SK-N-SH treated with all-trans-retinoic acid at 6 μM for 48 hours (cell line): ENCODE results near the gene BRF1.
"Not testable (repeated sequence)": the region's sequence is repeated elsewhere in the genome, so short reads cannot be mapped to it uniquely, and the experiment has no call there.

Experiments used
- ATAC-seq: fragments of 200-7000 bp; cut with Tn5 transposase; 3 replicates; pipeline ENCODE4 v1.9.1; 2020; ENCODE audit warnings: mild to moderate bottlenecking, moderate library complexity
- ARNTL ChIP-seq: fragments of 450-650 bp; formaldehyde crosslinking; IDR thresholded peaks from 2 replicates; pipeline ENCODE4 v1.5.0; 2020; ENCODE audit warnings: low read depth, mild to moderate bottlenecking, moderate library complexity, borderline replicate concordance
- BACH2 ChIP-seq: fragments of 250-450 bp; sonication (Bioruptor Pico); IDR thresholded peaks from 2 replicates; pipeline ENCODE4 v1.9.0; 2021; ENCODE audit warnings: mild to moderate bottlenecking, borderline replicate concordance
- CREB5 ChIP-seq: fragments of 250-450 bp; sonication (Bioruptor Pico); IDR thresholded peaks from 2 replicates; pipeline ENCODE4 v1.5.1; 2020; ENCODE audit warnings: low read depth, mild to moderate bottlenecking, moderate library complexity
- CSRNP3 ChIP-seq: fragments of 250-450 bp; sonication (Bioruptor Pico); IDR thresholded peaks from 2 replicates; pipeline ENCODE4 v1.5.1; 2021; ENCODE audit warnings: mild to moderate bottlenecking, moderate library complexity
- GLIS3 ChIP-seq: fragments of 250-450 bp; sonication (Bioruptor Pico); IDR thresholded peaks from 2 replicates; pipeline ENCODE4 v1.5.0; 2020; ENCODE audit warnings: mild to moderate bottlenecking, moderate library complexity
- ISL1 ChIP-seq: fragments of 250-450 bp; sonication (Bioruptor Pico); IDR thresholded peaks from 2 replicates; pipeline ENCODE4 v2.1.2; 2022; ENCODE audit warnings: mild to moderate bottlenecking, moderate library complexity
- OSR1 ChIP-seq: fragments of 250-450 bp; sonication (Bioruptor Pico); IDR thresholded peaks from 2 replicates; pipeline ENCODE4 v1.8.0; 2022; ENCODE audit warnings: moderate library complexity, mild to moderate bottlenecking, inconsistent platforms
- PATZ1 ChIP-seq: fragments of 250-450 bp; sonication (Bioruptor Pico); IDR thresholded peaks from 2 replicates; pipeline ENCODE4 v1.8.0; 2020; ENCODE audit warnings: mild to moderate bottlenecking, moderate library complexity, borderline replicate concordance
- POU6F1 ChIP-seq: fragments of 250-450 bp; sonication (Bioruptor Pico); IDR thresholded peaks from 2 replicates; pipeline ENCODE4 v1.8.0; 2021; ENCODE audit warnings: low read depth, mild to moderate bottlenecking, moderate library complexity, borderline replicate concordance
- RARB ChIP-seq: fragments of 250-450 bp; sonication (Bioruptor Pico); IDR thresholded peaks from 2 replicates; pipeline ENCODE4 v1.8.0; 2021; ENCODE audit warnings: mild to moderate bottlenecking, moderate library complexity
- SNAI2 ChIP-seq: fragments of 250-450 bp; sonication (Bioruptor Pico); IDR thresholded peaks from 2 replicates; pipeline ENCODE4 v1.5.0; 2020; ENCODE audit warnings: mild to moderate bottlenecking, moderate library complexity
- TOX ChIP-seq: fragments of 250-450 bp; sonication (Bioruptor Pico); IDR thresholded peaks from 2 replicates; pipeline ENCODE4 v1.8.0; 2021; ENCODE audit warnings: mild to moderate bottlenecking, moderate library complexity, borderline replicate concordance
- ZC3H10 ChIP-seq: fragments of 250-450 bp; sonication (Bioruptor Pico); IDR thresholded peaks from 2 replicates; pipeline ENCODE4 v1.5.1; 2021; ENCODE audit warnings: mild to moderate bottlenecking, moderate library complexity
- ZFP3 ChIP-seq: fragments of 250-450 bp; sonication (Bioruptor Pico); IDR thresholded peaks from 2 replicates; pipeline ENCODE4 v1.5.0; 2020; ENCODE audit warnings: mild to moderate bottlenecking, moderate library complexity
- ZFP30 ChIP-seq: fragments of 450-650 bp; formaldehyde crosslinking; IDR thresholded peaks from 2 replicates; pipeline ENCODE4 v1.5.0; 2022; ENCODE audit warnings: mild to moderate bottlenecking, moderate library complexity
- ZNF565 ChIP-seq: fragments of 450-650 bp; formaldehyde crosslinking; conservative IDR thresholded peaks from 2 replicates; pipeline ENCODE4 v1.5.0; 2020; ENCODE audit warnings: low read depth, mild to moderate bottlenecking, moderate library complexity
- ZNF70 ChIP-seq: fragments of 450-650 bp; formaldehyde crosslinking; IDR thresholded peaks from 2 replicates; pipeline ENCODE4 v1.5.0; 2020; ENCODE audit warnings: mild to moderate bottlenecking, moderate library complexity
- ZNF8 ChIP-seq: fragments of 450-650 bp; formaldehyde crosslinking; IDR thresholded peaks from 2 replicates; pipeline ENCODE4 v1.5.0; 2020; ENCODE audit warnings: mild to moderate bottlenecking, moderate library complexity

The BRF1 gene

GRCh38 chr14:105335735-105336476 lies 35.1 kb upstream of the BRF1 start:
- no peak for ATAC-seq
- TF ChIP-seq TOX (CRISPR knock-in tag) (no peak), ZNF8 (no peak), BACH2 (CRISPR knock-in tag) (no peak), ZNF70 (CRISPR knock-in tag) (no peak), CREB5 (no peak), SNAI2 (CRISPR knock-in tag) (no peak), POU6F1 (no peak), ZNF565 (CRISPR knock-in tag) (no peak), ZFP3 (CRISPR knock-in tag) (no peak), RARB (CRISPR knock-in tag) (no peak), ARNTL (CRISPR knock-in tag) (no peak), ISL1 (CRISPR knock-in tag) (no peak), GLIS3 (CRISPR knock-in tag) (no peak), ZFP30 (CRISPR knock-in tag) (no peak)

- not testable (repeated sequence) for ATAC-seq
These were observed 34.4 kb upstream of the BRF1 start for GRCh38 chr14:105335231-105335542.

GRCh38 chr14:105334383-105335230 lies 33.8 kb upstream of the BRF1 start:
- ATAC-seq = no peak
- TF ChIP-seq RARB (CRISPR knock-in tag) (no peak), PATZ1 (no peak), ZNF70 (CRISPR knock-in tag) (no peak), CREB5 (no peak), BACH2 (CRISPR knock-in tag) (no peak), ZFP3 (CRISPR knock-in tag) (no peak), ZC3H10 (no peak), CSRNP3 (CRISPR knock-in tag) (no peak), SNAI2 (CRISPR knock-in tag) (no peak)

- TF ChIP-seq POU6F1 (no peak), CSRNP3 (CRISPR knock-in tag) (no peak), ZNF565 (CRISPR knock-in tag) (no peak), ARNTL (CRISPR knock-in tag) (no peak), ZFP3 (CRISPR knock-in tag) (no peak), OSR1 (CRISPR knock-in tag) (no peak), ZNF70 (CRISPR knock-in tag) (no peak)
- ATAC-seq = no peak
These were observed 33.0 kb upstream of the BRF1 start for GRCh38 chr14:105333613-105334364.
